ENCODE data around the gene TP53BP2.

Gene TP53BP2

DNA sequence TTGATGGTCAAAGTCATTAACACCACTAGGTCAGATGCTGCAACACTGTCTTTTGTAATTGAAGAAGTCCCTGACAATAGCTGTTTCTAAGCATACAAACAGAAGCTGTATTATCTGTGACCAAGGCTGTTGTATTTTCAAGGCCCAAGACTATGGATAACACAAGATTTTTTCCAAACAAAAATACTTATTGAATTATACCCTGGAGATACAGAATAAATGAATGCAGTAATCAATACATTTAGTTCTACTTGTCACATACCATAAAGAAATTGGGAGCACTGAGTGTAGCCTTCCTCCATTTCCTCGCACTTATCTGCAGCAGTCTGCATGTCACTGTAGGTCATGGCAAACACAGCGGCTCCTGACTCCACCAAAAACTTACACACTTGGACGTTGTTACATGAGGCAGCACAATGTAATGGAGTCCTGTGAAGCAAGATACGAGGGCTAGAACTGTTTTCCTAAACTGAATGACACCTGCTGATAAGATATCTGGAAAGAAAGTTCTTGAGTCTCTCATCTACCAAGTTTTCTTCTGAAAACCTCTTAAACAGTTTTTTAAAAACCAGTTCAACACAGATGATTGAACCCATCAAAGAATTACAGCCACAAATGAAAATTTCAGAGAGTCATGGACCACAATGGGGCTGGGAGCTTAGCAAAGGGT, 56.9 kb downstream of the TP53BP2 start:
- Histone ChIP-seq H4K20me1 (ENCODE audit: insufficient read depth, low read length) (no peaks in the 10 kb centered on the region), H3K36me3 (replicated peaks; ENCODE audit: low read depth, low read length) (peaks cover 43% of the 10 kb centered on the region), H3K4me2 (ENCODE audit: low read length) (no peak overlapping the region), H3K79me2 (ENCODE audit: low read length) (no peaks in the 10 kb centered on the region), H2AFZ (ENCODE audit: low read depth, low read length) (no peak overlapping the region), H3K27ac (ENCODE audit: low read length) (no peak overlapping the region), H3K4me1 (ENCODE audit: low read length) (no peaks in the 10 kb centered on the region), H3K9ac (ENCODE audit: low read length) (no peak overlapping the region), H3K9me3 (ENCODE audit: insufficient read depth, low read length) (no peaks in the 10 kb centered on the region), H3K27me3 (ENCODE audit: low read depth, low read length) (no peaks in the 10 kb centered on the region), H3K4me3 (ENCODE audit: low read length) (no peak overlapping the region)
- no peak for TF ChIP-seq EZH2phosphoT487 (IDR thresholded peaks at IDR 0.05; ENCODE audit: low read depth)
- TF ChIP-seq, protein P1, sequence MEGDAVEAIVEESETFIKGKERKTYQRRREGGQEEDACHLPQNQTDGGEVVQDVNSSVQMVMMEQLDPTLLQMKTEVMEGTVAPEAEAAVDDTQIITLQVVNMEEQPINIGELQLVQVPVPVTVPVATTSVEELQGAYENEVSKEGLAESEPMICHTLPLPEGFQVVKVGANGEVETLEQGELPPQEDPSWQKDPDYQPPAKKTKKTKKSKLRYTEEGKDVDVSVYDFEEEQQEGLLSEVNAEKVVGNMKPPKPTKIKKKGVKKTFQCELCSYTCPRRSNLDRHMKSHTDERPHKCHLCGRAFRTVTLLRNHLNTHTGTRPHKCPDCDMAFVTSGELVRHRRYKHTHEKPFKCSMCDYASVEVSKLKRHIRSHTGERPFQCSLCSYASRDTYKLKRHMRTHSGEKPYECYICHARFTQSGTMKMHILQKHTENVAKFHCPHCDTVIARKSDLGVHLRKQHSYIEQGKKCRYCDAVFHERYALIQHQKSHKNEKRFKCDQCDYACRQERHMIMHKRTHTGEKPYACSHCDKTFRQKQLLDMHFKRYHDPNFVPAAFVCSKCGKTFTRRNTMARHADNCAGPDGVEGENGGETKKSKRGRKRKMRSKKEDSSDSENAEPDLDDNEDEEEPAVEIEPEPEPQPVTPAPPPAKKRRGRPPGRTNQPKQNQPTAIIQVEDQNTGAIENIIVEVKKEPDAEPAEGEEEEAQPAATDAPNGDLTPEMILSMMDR (IDR thresholded peaks at IDR 0.05; ENCODE audit: low read depth, low read length): no peak

GRCh38 chr1:223785808-223786207, 59.9 kb downstream of the TP53BP2 start:
- Histone ChIP-seq H3K4me1 (ENCODE audit: low read length) (no peaks in the 10 kb centered on the region), H3K9me3 (ENCODE audit: insufficient read depth, low read length) (no peaks in the 10 kb centered on the region), H3K27ac (ENCODE audit: low read length) (no peak overlapping the region), H3K4me2 (ENCODE audit: low read length) (no peak overlapping the region), H3K79me2 (ENCODE audit: low read length) (no peaks in the 10 kb centered on the region), H2AFZ (ENCODE audit: low read depth, low read length) (no peak overlapping the region), H4K20me1 (ENCODE audit: insufficient read depth, low read length) (no peaks in the 10 kb centered on the region), H3K9ac (ENCODE audit: low read length) (no peak overlapping the region), H3K4me3 (ENCODE audit: low read length) (no peak overlapping the region), H3K27me3 (ENCODE audit: low read depth, low read length) (no peaks in the 10 kb centered on the region), H3K36me3 (replicated peaks; ENCODE audit: low read depth, low read length) (peaks cover 40% of the 10 kb centered on the region)
- TF ChIP-seq, protein P1 (IDR thresholded peaks at IDR 0.05; ENCODE audit: low read depth, low read length): no peak
- TF ChIP-seq EZH2phosphoT487 (IDR thresholded peaks at IDR 0.05; ENCODE audit: low read depth): no peak

DNA sequence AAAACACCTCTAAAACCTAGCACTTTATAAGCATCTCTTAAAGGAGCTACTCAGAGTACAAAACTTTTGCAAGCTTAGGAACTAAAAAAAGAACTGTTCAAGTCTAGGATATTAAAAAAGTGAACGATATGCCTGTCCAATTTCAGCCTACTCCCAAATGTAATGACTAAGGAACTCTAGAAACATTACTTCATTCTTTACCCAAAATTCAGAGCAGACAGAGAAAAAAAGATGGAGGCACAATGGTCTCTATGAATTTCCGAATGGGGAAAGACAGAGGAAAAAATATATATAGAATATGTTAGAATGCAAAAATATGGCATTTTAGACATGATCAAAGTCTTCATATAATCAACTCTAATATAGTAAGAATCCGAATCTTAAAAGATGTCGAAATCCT, 61.2 kb downstream of the TP53BP2 start:
- Histone ChIP-seq H3K27me3 (ENCODE audit: low read depth, low read length) (no peaks in the 10 kb centered on the region), H3K9ac (ENCODE audit: low read length) (no peak overlapping the region), H4K20me1 (ENCODE audit: insufficient read depth, low read length) (no peaks in the 10 kb centered on the region), H3K4me1 (ENCODE audit: low read length) (no peaks in the 10 kb centered on the region), H3K36me3 (replicated peaks; ENCODE audit: low read depth, low read length) (peaks cover 50% of the 10 kb centered on the region), H3K79me2 (ENCODE audit: low read length) (no peaks in the 10 kb centered on the region), H3K27ac (ENCODE audit: low read length) (no peak overlapping the region), H3K9me3 (ENCODE audit: insufficient read depth, low read length) (no peaks in the 10 kb centered on the region), H2AFZ (ENCODE audit: low read depth, low read length) (no peak overlapping the region), H3K4me2 (ENCODE audit: low read length) (no peak overlapping the region), H3K4me3 (ENCODE audit: low read length) (no peak overlapping the region)
- no peak for TF ChIP-seq EZH2phosphoT487 (IDR thresholded peaks at IDR 0.05; ENCODE audit: low read depth)
- TF ChIP-seq, protein P1 (IDR thresholded peaks at IDR 0.05; ENCODE audit: low read depth, low read length): no peak

- H4K20me1 ChIP-seq (ENCODE audit: insufficient read depth, low read length): no peaks in the 10 kb centered on the region
- no peak overlapping the region for H3K9ac ChIP-seq (ENCODE audit: low read length)
- no peaks in the 10 kb centered on the region for H3K4me1 ChIP-seq (ENCODE audit: low read length)
- no peak overlapping the region for H3K4me2 ChIP-seq (ENCODE audit: low read length)
- no peak overlapping the region for H2AFZ ChIP-seq (ENCODE audit: low read depth, low read length)
- TF ChIP-seq, protein P1 (IDR thresholded peaks at IDR 0.05; ENCODE audit: low read depth, low read length): no peak
- no peak for TF ChIP-seq EZH2phosphoT487 (IDR thresholded peaks at IDR 0.05; ENCODE audit: low read depth)
- H3K79me2 ChIP-seq (ENCODE audit: low read length): no peaks in the 10 kb centered on the region
- H3K9me3 ChIP-seq (ENCODE audit: insufficient read depth, low read length): no peaks in the 10 kb centered on the region
- H3K36me3 ChIP-seq (replicated peaks; ENCODE audit: low read depth, low read length): peaks cover 50% of the 10 kb centered on the region
- H3K27me3 ChIP-seq (ENCODE audit: low read depth, low read length): no peaks in the 10 kb centered on the region
- H3K27ac ChIP-seq (ENCODE audit: low read length): no peak overlapping the region
- H3K4me3 ChIP-seq (ENCODE audit: low read length): no peak overlapping the region
These were observed 62.1 kb downstream of the TP53BP2 start for GRCh38 chr1:223783676-223784075.

All from OCI-LY3 (cell line).